NCI-H2227 (cell line): Measurements from ENCODE around the gene FAM107B.

Experiments used
- DNase-seq: peaks from one replicate; lab custom pipeline; 2025; ENCODE audit not compliant: unreplicated experiment; lab: John Stamatoyannopoulos, UW

The FAM107B gene

GRCh38 chr10:14476641-14477407 is 297.9 kb downstream of the FAM107B start:
- DNase-seq = no peak

GRCh38 chr10:14476006-14476405 is 298.7 kb downstream of the FAM107B start:
- no peak for DNase-seq

- DNase-seq = no peak
These were observed 300.0 kb downstream of the FAM107B start for GRCh38 chr10:14474656-14475055.

- DNase-seq = no peak
These were observed 303.8 kb downstream of the FAM107B start for GRCh38 chr10:14470920-14471319.

- no peak for DNase-seq
These were observed 306.0 kb downstream of the FAM107B start for GRCh38 chr10:14468726-14469125.
